Measurements from ENCODE around the gene ADM2. TPM values are rescaled to one million over a fixed set of nuclear protein-coding genes. Genes with fewer than 3 reads are reported as not detected.

The ADM2 gene
- total RNA-seq, 1 experiment from 2014 or later: 10.9 TPM

GRCh38 chr22:50497093-50497492 lies 15.8 kb downstream of the ADM2 start:
- no peak overlapping the region for H3K4me3 Mint-ChIP-seq
- H3K27me3 Mint-ChIP-seq (ENCODE audit: low read depth): peaks cover 4% of the 10 kb centered on the region
- no peak for ATAC-seq
- no peak for TF ChIP-seq KAT7 (CRISPR knock-in tag; IDR thresholded peaks at IDR 0.05; ENCODE audit: borderline replicate concordance)
- TF ChIP-seq FOXJ3 (CRISPR knock-in tag; IDR thresholded peaks at IDR 0.05; ENCODE audit: borderline replicate concordance): no peak
- TF ChIP-seq, protein P1, sequence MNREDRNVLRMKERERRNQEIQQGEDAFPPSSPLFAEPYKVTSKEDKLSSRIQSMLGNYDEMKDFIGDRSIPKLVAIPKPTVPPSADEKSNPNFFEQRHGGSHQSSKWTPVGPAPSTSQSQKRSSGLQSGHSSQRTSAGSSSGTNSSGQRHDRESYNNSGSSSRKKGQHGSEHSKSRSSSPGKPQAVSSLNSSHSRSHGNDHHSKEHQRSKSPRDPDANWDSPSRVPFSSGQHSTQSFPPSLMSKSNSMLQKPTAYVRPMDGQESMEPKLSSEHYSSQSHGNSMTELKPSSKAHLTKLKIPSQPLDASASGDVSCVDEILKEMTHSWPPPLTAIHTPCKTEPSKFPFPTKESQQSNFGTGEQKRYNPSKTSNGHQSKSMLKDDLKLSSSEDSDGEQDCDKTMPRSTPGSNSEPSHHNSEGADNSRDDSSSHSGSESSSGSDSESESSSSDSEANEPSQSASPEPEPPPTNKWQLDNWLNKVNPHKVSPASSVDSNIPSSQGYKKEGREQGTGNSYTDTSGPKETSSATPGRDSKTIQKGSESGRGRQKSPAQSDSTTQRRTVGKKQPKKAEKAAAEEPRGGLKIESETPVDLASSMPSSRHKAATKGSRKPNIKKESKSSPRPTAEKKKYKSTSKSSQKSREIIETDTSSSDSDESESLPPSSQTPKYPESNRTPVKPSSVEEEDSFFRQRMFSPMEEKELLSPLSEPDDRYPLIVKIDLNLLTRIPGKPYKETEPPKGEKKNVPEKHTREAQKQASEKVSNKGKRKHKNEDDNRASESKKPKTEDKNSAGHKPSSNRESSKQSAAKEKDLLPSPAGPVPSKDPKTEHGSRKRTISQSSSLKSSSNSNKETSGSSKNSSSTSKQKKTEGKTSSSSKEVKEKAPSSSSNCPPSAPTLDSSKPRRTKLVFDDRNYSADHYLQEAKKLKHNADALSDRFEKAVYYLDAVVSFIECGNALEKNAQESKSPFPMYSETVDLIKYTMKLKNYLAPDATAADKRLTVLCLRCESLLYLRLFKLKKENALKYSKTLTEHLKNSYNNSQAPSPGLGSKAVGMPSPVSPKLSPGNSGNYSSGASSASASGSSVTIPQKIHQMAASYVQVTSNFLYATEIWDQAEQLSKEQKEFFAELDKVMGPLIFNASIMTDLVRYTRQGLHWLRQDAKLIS (CRISPR knock-in tag; IDR thresholded peaks at IDR 0.05; ENCODE audit: borderline replicate concordance): no peak
- TF ChIP-seq ZNF232 (CRISPR knock-in tag; IDR thresholded peaks at IDR 0.05): no peak
- TF ChIP-seq, protein P2, sequence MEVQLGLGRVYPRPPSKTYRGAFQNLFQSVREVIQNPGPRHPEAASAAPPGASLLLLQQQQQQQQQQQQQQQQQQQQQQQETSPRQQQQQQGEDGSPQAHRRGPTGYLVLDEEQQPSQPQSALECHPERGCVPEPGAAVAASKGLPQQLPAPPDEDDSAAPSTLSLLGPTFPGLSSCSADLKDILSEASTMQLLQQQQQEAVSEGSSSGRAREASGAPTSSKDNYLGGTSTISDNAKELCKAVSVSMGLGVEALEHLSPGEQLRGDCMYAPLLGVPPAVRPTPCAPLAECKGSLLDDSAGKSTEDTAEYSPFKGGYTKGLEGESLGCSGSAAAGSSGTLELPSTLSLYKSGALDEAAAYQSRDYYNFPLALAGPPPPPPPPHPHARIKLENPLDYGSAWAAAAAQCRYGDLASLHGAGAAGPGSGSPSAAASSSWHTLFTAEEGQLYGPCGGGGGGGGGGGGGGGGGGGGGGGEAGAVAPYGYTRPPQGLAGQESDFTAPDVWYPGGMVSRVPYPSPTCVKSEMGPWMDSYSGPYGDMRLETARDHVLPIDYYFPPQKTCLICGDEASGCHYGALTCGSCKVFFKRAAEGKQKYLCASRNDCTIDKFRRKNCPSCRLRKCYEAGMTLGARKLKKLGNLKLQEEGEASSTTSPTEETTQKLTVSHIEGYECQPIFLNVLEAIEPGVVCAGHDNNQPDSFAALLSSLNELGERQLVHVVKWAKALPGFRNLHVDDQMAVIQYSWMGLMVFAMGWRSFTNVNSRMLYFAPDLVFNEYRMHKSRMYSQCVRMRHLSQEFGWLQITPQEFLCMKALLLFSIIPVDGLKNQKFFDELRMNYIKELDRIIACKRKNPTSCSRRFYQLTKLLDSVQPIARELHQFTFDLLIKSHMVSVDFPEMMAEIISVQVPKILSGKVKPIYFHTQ (CRISPR knock-in tag; IDR thresholded peaks at IDR 0.05): no peak
- no peak for TF ChIP-seq SOX15 (CRISPR knock-in tag; IDR thresholded peaks at IDR 0.05)
- TF ChIP-seq, protein P3, sequence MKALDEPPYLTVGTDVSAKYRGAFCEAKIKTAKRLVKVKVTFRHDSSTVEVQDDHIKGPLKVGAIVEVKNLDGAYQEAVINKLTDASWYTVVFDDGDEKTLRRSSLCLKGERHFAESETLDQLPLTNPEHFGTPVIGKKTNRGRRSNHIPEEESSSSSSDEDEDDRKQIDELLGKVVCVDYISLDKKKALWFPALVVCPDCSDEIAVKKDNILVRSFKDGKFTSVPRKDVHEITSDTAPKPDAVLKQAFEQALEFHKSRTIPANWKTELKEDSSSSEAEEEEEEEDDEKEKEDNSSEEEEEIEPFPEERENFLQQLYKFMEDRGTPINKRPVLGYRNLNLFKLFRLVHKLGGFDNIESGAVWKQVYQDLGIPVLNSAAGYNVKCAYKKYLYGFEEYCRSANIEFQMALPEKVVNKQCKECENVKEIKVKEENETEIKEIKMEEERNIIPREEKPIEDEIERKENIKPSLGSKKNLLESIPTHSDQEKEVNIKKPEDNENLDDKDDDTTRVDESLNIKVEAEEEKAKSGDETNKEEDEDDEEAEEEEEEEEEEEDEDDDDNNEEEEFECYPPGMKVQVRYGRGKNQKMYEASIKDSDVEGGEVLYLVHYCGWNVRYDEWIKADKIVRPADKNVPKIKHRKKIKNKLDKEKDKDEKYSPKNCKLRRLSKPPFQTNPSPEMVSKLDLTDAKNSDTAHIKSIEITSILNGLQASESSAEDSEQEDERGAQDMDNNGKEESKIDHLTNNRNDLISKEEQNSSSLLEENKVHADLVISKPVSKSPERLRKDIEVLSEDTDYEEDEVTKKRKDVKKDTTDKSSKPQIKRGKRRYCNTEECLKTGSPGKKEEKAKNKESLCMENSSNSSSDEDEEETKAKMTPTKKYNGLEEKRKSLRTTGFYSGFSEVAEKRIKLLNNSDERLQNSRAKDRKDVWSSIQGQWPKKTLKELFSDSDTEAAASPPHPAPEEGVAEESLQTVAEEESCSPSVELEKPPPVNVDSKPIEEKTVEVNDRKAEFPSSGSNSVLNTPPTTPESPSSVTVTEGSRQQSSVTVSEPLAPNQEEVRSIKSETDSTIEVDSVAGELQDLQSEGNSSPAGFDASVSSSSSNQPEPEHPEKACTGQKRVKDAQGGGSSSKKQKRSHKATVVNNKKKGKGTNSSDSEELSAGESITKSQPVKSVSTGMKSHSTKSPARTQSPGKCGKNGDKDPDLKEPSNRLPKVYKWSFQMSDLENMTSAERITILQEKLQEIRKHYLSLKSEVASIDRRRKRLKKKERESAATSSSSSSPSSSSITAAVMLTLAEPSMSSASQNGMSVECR (CRISPR knock-in tag; IDR thresholded peaks at IDR 0.05; ENCODE audit: borderline replicate concordance): no peak
- TF ChIP-seq E2F5 (CRISPR knock-in tag; IDR thresholded peaks at IDR 0.05): no peak
- TF ChIP-seq ZBTB21 (CRISPR knock-in tag; IDR thresholded peaks at IDR 0.05; ENCODE audit: borderline replicate concordance): no peak
- no peak for TF ChIP-seq NR3C1 (CRISPR knock-in tag; conservative IDR thresholded peaks at IDR 0.05; ENCODE audit: low read depth)
- TF ChIP-seq TEAD1 (CRISPR knock-in tag; IDR thresholded peaks at IDR 0.05): no peak
- TF ChIP-seq, protein P4, sequence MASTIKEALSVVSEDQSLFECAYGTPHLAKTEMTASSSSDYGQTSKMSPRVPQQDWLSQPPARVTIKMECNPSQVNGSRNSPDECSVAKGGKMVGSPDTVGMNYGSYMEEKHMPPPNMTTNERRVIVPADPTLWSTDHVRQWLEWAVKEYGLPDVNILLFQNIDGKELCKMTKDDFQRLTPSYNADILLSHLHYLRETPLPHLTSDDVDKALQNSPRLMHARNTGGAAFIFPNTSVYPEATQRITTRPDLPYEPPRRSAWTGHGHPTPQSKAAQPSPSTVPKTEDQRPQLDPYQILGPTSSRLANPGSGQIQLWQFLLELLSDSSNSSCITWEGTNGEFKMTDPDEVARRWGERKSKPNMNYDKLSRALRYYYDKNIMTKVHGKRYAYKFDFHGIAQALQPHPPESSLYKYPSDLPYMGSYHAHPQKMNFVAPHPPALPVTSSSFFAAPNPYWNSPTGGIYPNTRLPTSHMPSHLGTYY (CRISPR knock-in tag; IDR thresholded peaks at IDR 0.05): no peak
- TF ChIP-seq JUN (CRISPR knock-in tag; IDR thresholded peaks at IDR 0.05): no peak
- no peak for TF ChIP-seq FOXP1 (CRISPR knock-in tag; IDR thresholded peaks at IDR 0.05; ENCODE audit: borderline replicate concordance)
- TF ChIP-seq ATF1 (CRISPR knock-in tag; IDR thresholded peaks at IDR 0.05): no peak
- TF ChIP-seq ESRRA (CRISPR knock-in tag; IDR thresholded peaks at IDR 0.05; ENCODE audit: borderline replicate concordance): no peak
- TF ChIP-seq TCF7 (CRISPR knock-in tag; IDR thresholded peaks at IDR 0.05; ENCODE audit: low read depth): no peak
- no peak for TF ChIP-seq FOXK1 (CRISPR knock-in tag; IDR thresholded peaks at IDR 0.05)
- no peak for DNase-seq (ENCODE audit: low spot score)
- H3K27ac Mint-ChIP-seq: no peak overlapping the region
- H3K36me3 Mint-ChIP-seq: no peaks in the 10 kb centered on the region
- ChIA-PET CTCF (interaction anchor here (0.6 to 2.6 kb wide), 17 partner anchors 9 to 264 kb away, joined by 3 to 24 read pairs (median 6); partner anchors contain the start of genes ADM2, LMF2, NCAPH2 and SCO2), POLR2A (interaction anchor here (0.7 to 1.5 kb wide), 2 partner anchors 12 to 31 kb away, joined by 3 to 4 read pairs; no protein-coding TSS in a partner anchor)
- H3K9me3 Mint-ChIP-seq: no peaks in the 10 kb centered on the region
- H3K4me1 Mint-ChIP-seq: peaks cover 6% of the 10 kb centered on the region
